GM23338 (cell line): ENCODE results near the gene C1orf210. TPM values are rescaled to one million over a fixed set of nuclear protein-coding genes. Genes with fewer than 3 reads are reported as not detected.

ENCODE experiments used
- ATAC-seq: fragments of 200-7000 bp; cut with Tn5 transposase; 3 replicates; pipeline ENCODE4 v1.9.1; 2020
- DNase-seq: peaks from one replicate; pipeline ENCODE4 v3.0.0-alpha.2; 2015; ENCODE audit warnings: low spot score
- H2AFZ ChIP-seq: fragments of 200-600 bp; sonication (generic); 2 replicates; pipeline ENCODE4 v1.8.0; 2016; ENCODE audit warnings: antibody characterized with exemption, mild to moderate bottlenecking, moderate library complexity
- H3F3A ChIP-seq: fragments of 200-600 bp; sonication (generic); replicated peaks from 2 replicates; pipeline ENCODE4 v1.8.0; 2017; ENCODE audit warnings: antibody characterized with exemption, mixed run types, low read depth
- H3K27ac ChIP-seq: fragments of 200-600 bp; sonication (generic); 2 replicates; pipeline ENCODE4 v1.6.1; 2016; ENCODE audit warnings: low read depth
- H3K27me3 ChIP-seq: fragments of 200-600 bp; sonication (generic); 2 replicates; pipeline ENCODE4 v1.8.0; 2016; ENCODE audit warnings: mild to moderate bottlenecking, mixed run types, moderate library complexity; ENCODE audit not compliant: insufficient read depth
- H3K36me3 ChIP-seq: fragments of 200-600 bp; sonication (generic); 2 replicates; pipeline ENCODE4 v1.8.0; 2016; ENCODE audit warnings: mild to moderate bottlenecking; ENCODE audit not compliant: insufficient read depth
- H3K4me1 ChIP-seq: fragments of 200-600 bp; sonication (generic); 2 replicates; pipeline ENCODE4 v1.8.0; 2016; ENCODE audit warnings: mild to moderate bottlenecking, moderate library complexity; ENCODE audit not compliant: insufficient read depth
- H3K4me2 ChIP-seq: fragments of 200-600 bp; sonication (generic); 2 replicates; pipeline ENCODE4 v1.7.1; 2017; ENCODE audit warnings: mixed run types
- H3K4me3 ChIP-seq: fragments of 200-600 bp; sonication (generic); 2 replicates; pipeline ENCODE4 v1.6.1; 2016; ENCODE audit warnings: mixed run types
- H3K79me2 ChIP-seq: fragments of 200-600 bp; sonication (generic); replicated peaks from 2 replicates; pipeline ENCODE4 v1.8.0; 2017; ENCODE audit warnings: mild to moderate bottlenecking; ENCODE audit not compliant: insufficient read depth
- H3K9me2 ChIP-seq: fragments of 200-600 bp; sonication (generic); 2 replicates; pipeline ENCODE4 v1.8.0; 2017; ENCODE audit not compliant: insufficient read depth
- H4K20me1 ChIP-seq: fragments of 200-600 bp; sonication (generic); replicated peaks from 2 replicates; pipeline ENCODE4 v1.8.0; 2017; ENCODE audit warnings: mild to moderate bottlenecking; ENCODE audit not compliant: insufficient read depth
- H3K27ac Mint-ChIP-seq: 2 replicates; pipeline ENCODE4 v1.8.0; 2020; ENCODE audit warnings: inconsistent platforms, mild to moderate bottlenecking, moderate library complexity, mixed read lengths
- H3K27me3 Mint-ChIP-seq: 3 replicates; pipeline ENCODE4 v1.8.0; 2022; ENCODE audit warnings: low read depth, mild to moderate bottlenecking, moderate library complexity, mixed read lengths, inconsistent platforms; ENCODE audit not compliant: insufficient read depth, poor library complexity
- H3K36me3 Mint-ChIP-seq: 3 replicates; pipeline ENCODE4 v1.8.0; 2021; ENCODE audit warnings: low read depth, mild to moderate bottlenecking, inconsistent platforms, moderate library complexity, mixed read lengths
- H3K4me1 Mint-ChIP-seq: 3 replicates; pipeline ENCODE4 v1.8.0; 2020; ENCODE audit warnings: mild to moderate bottlenecking, inconsistent platforms, mixed read lengths
- H3K4me3 Mint-ChIP-seq: 3 replicates; pipeline ENCODE4 v1.8.0; 2021; ENCODE audit warnings: moderate library complexity, mild to moderate bottlenecking, inconsistent platforms, mixed read lengths
- H3K9me3 Mint-ChIP-seq: 3 replicates; pipeline ENCODE4 v1.8.0; 2020; ENCODE audit warnings: moderate library complexity, mild to moderate bottlenecking, inconsistent platforms, mixed read lengths
- CTCF ChIP-seq, 2 experiments: fragments of 200-600 bp in 1 of 2; sonication (generic) in 1 of 2; conservative IDR thresholded peaks; 2 replicates each; pipeline versions ENCODE4 v1.5.1 to v1.6.1; 2016 to 2017; ENCODE audit warnings: antibody characterized with exemption in 2 of 2, low read depth in 2 of 2, mild to moderate bottlenecking in 2 of 2, moderate library complexity in 1 of 2
- ETS1 ChIP-seq: IDR thresholded peaks from 2 replicates; pipeline ENCODE4 v1.6.1; 2016; ENCODE audit warnings: antibody characterized with exemption
- EZH2 ChIP-seq: fragments of 200-600 bp; sonication (generic); IDR thresholded peaks from one replicate; pipeline ENCODE4 v1.8.0; 2017; ENCODE audit warnings: antibody characterized with exemption, mild to moderate bottlenecking, low read depth; ENCODE audit not compliant: unreplicated experiment
- EZH2phosphoT487 ChIP-seq: fragments of 200-600 bp; sonication (generic); IDR thresholded peaks from one replicate; pipeline ENCODE4 v1.8.1; 2018; ENCODE audit warnings: antibody characterized with exemption; ENCODE audit not compliant: unreplicated experiment
- JUNB ChIP-seq: IDR thresholded peaks from one replicate; pipeline ENCODE4 v1.6.1; 2016; ENCODE audit warnings: antibody characterized with exemption; ENCODE audit not compliant: unreplicated experiment
- POLR2AphosphoS5 ChIP-seq: IDR thresholded peaks from 2 replicates; pipeline ENCODE4 v1.6.1; 2016; ENCODE audit warnings: antibody characterized with exemption, low read depth
- REST ChIP-seq: IDR thresholded peaks from one replicate; pipeline ENCODE4 v1.6.1; 2018; ENCODE audit warnings: antibody characterized with exemption; ENCODE audit not compliant: unreplicated experiment
- STAT1 ChIP-seq: IDR thresholded peaks from one replicate; pipeline ENCODE4 v1.6.1; 2016; ENCODE audit warnings: antibody characterized with exemption; ENCODE audit not compliant: unreplicated experiment
- ZNF114 ChIP-seq: fragments of 250-450 bp; sonication (Bioruptor Pico); IDR thresholded peaks from 2 replicates; pipeline ENCODE4 v1.5.0; 2020; ENCODE audit warnings: mild to moderate bottlenecking, moderate library complexity
- ZNF331 ChIP-seq: fragments of 250-450 bp; sonication (Bioruptor Pico); IDR thresholded peaks from 2 replicates; pipeline ENCODE4 v1.5.0; 2020; ENCODE audit warnings: low read depth, mild to moderate bottlenecking, moderate library complexity
- polyA plus RNA-seq: library from polyadenylated mRNA; unstranded; fragments of >200 nt; fragmentation: Nextera tagmentation; extraction: Ambion mirVana; gene quantifications from 2 replicates; pipeline ENCODE4 v1.2.1, GENCODE V29; 2016
- total RNA-seq: library from RNA; depleted of rRNA; stranded (reverse); fragments of >200 nt; shearing (Covaris generic); gene quantifications from 2 replicates; pipeline ENCODE4 v1.2.3, GENCODE V29; 2014

Gene C1orf210
- total and polyA plus RNA-seq, 2 experiments from 2014 or later: 10.3 to 17.1 TPM

GRCh38 chr1:43317817-43318471 is 32.6 kb upstream of the C1orf210 start (continued):
- TF ChIP-seq REST (no peak), ZNF114 (no peak)

GRCh38 chr1:43316738-43317520 is 31.5 kb upstream of the C1orf210 start:
- no peaks in the 10 kb centered on the region for H3K9me3 Mint-ChIP-seq
- H3K4me3 Mint-ChIP-seq: no peak overlapping the region
- Histone ChIP-seq H3K36me3 (no peaks in the 10 kb centered on the region), H3K4me2 (no peak overlapping the region), H3K79me2 (no peaks in the 10 kb centered on the region), H3K27me3 (no peaks in the 10 kb centered on the region), H3K4me1 (no peaks in the 10 kb centered on the region), H4K20me1 (no peaks in the 10 kb centered on the region), H3K9me2 (no peaks in the 10 kb centered on the region), H2AFZ (no peak overlapping the region), H3K27ac (no peak overlapping the region), H3K4me3 (no peak overlapping the region), H3F3A (no peaks in the 10 kb centered on the region)
- no peak overlapping the region for H3K27ac Mint-ChIP-seq
- H3K4me1 Mint-ChIP-seq: peaks cover 7% of the 10 kb centered on the region; the same call in 2 of the 3 replicates
- peaks cover 9% of the 10 kb centered on the region for H3K27me3 Mint-ChIP-seq
- DNase-seq: peak; percentile 19
- H3K36me3 Mint-ChIP-seq: no peaks in the 10 kb centered on the region
- TF ChIP-seq ZNF114 (no peak), STAT1 (no peak), ZNF331 (CRISPR knock-in tag) (no peak), EZH2 (no peak), EZH2phosphoT487 (no peak), JUNB (no peak), ETS1 (no peak), CTCF (conservative IDR thresholded peaks at IDR 0.05; ENCODE audit: low read depth in 2 of 2) (peak; percentile 31 to 38; a peak in 3 of 4 replicates), POLR2AphosphoS5 (no peak)
- ATAC-seq: peak; percentile 50
